H54 (cell line): Measurements from ENCODE around the gene ALOXE3.
A peak's percentile ranks its signal among the peaks of the same experiment; 100 is the strongest.

Source experiments
- DNase-seq: peaks from one replicate; pipeline ENCODE4 v3.0.0; 2011; ENCODE audit warnings: low spot score, mixed read lengths; ENCODE audit not compliant: insufficient read length
- FAIRE-seq: peaks from 3 replicates; lab custom pipeline; 2011; peaks lifted over from hg19 to GRCh38; lab: Jason Lieb, UNC
- POLR2A ChIP-seq: IDR thresholded peaks from 2 replicates; pipeline ENCODE4 v1.6.1; 2011; ENCODE audit warnings: low read depth, mild to moderate bottlenecking, low read length

The ALOXE3 gene

GRCh38 chr17:8075574-8076342, 42.6 kb downstream of the ALOXE3 start:
- no peak for FAIRE-seq
- TF ChIP-seq POLR2A: no peak

GRCh38 chr17:8075081-8075480, 43.2 kb downstream of the ALOXE3 start:
- DNase-seq (no peak), FAIRE-seq (no peak)
- TF ChIP-seq POLR2A: no peak

More at GRCh38 chr17:8075574-8076342, 42.6 kb downstream of the ALOXE3 start:
- DNase-seq: no peak

GRCh38 chr17:8074554-8074953, 43.8 kb downstream of the ALOXE3 start:
- DNase-seq (no peak), FAIRE-seq (no peak)
- TF ChIP-seq POLR2A: no peak

- FAIRE-seq (no peak), DNase-seq (peak; percentile 86)
- TF ChIP-seq POLR2A: no peak
Measured at GRCh38 chr17:8073627-8074484, 44.5 kb downstream of the ALOXE3 start.

GRCh38 chr17:8072729-8073461, 45.4 kb downstream of the ALOXE3 start:
- DNase-seq (no peak), FAIRE-seq (no peak)
- no peak for TF ChIP-seq POLR2A

GRCh38 chr17:8072341-8072728, 46.0 kb downstream of the ALOXE3 start:
- no peak for DNase-seq
- no peak for FAIRE-seq
- no peak for TF ChIP-seq POLR2A

- FAIRE-seq (no peak), DNase-seq (no peak)
Measured at GRCh38 chr17:8071496-8071895, 46.8 kb downstream of the ALOXE3 start.

GRCh38 chr17:8069587-8069860, 48.8 kb downstream of the ALOXE3 start:
- no peak for TF ChIP-seq POLR2A
- DNase-seq (no peak), FAIRE-seq (no peak)

More at GRCh38 chr17:8071496-8071895, 46.8 kb downstream of the ALOXE3 start:
- no peak for TF ChIP-seq POLR2A

GRCh38 chr17:8068736-8069586, 49.4 kb downstream of the ALOXE3 start:
- DNase-seq: no peak
- TF ChIP-seq POLR2A: no peak
- no peak for FAIRE-seq

- no peak for TF ChIP-seq POLR2A
- FAIRE-seq (no peak), DNase-seq (no peak)
Measured at GRCh38 chr17:8067806-8068205, 50.5 kb downstream of the ALOXE3 start.

GRCh38 chr17:8066841-8067775, 51.2 kb downstream of the ALOXE3 start:
- no peak for FAIRE-seq

GRCh38 chr17:8064561-8065019, 53.7 kb downstream of the ALOXE3 start:
- TF ChIP-seq POLR2A: no peak
- FAIRE-seq: no peak
- no peak for DNase-seq

More at GRCh38 chr17:8066841-8067775, 51.2 kb downstream of the ALOXE3 start:
- no peak for DNase-seq
- no peak for TF ChIP-seq POLR2A
